G401 (cell line): ENCODE measurements around the gene SETBP1. TPM values are rescaled to one million over a fixed set of nuclear protein-coding genes. Genes with fewer than 3 reads are reported as not detected.

Source experiments
- DNase-seq: peaks from one replicate; pipeline ENCODE4 v3.0.0-alpha.2; 2015; ENCODE audit warnings: low spot score
- in situ Hi-C: cut with HindIII; loops from 2 replicates; pipeline ENCODE4 v1.10.0; 2016; ENCODE audit warnings: low sequenced_read_pairs, mixed read lengths
- total RNA-seq: library from RNA; depleted of rRNA; stranded (reverse); fragments of >200 nt; shearing (Covaris generic); gene quantifications from 2 replicates; pipeline ENCODE4 v1.2.3, GENCODE V29; 2014

Gene SETBP1
- total RNA-seq, 1 experiment from 2014 or later, result not detected

DNA sequence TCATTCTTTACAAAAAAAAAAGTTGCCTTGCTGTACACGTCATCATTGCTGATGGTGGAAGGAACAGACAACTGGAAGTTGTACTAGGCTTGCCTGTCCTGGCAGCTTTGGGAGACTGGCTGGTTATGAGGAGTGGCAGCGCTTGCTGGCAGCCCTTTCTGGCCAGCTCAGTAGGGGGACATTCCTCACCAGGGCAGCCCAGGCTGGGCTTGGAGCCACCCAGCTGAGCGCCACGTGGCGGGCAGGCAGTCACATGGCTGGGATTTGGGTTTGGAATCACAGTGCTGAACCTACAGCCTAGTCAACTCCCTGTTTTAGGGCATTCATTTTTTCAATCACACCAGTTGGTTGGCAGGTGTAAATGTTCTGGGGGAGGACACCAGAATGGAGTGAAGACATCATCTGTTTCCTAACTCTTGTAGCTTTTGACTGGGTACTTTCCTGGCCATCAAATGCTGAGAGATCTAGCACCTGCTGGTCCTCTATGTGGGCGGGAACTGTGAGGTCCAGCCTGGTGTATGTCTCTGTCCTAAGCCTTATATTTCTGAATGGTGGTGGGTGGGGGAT lies 139.3 kb downstream of the SETBP1 start:
- DNase-seq, result peak; percentile 57
- in situ Hi-C loops, result no loop called here

DNA sequence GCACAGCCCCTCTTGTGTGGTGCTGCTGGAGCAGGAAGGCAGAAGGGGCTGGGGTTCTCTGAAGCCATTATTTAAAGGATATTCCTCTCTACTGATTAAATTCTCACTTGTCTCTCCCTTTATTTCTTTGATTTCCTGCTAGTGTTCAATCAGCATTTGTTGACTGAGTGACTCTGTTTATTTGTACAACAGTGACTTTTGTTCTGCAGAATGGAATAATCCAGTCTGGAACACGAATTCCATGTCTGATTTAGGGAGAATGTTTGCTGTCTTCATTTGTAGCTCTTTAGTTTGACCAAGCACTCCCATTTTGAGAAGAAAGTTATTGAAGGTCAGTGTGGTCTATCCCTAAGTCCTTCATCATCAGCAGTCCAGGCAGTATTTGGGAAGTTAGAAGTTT lies 141.2 kb downstream of the SETBP1 start:
- in situ Hi-C loops, result no loop called here
- DNase-seq, result no peak

DNA sequence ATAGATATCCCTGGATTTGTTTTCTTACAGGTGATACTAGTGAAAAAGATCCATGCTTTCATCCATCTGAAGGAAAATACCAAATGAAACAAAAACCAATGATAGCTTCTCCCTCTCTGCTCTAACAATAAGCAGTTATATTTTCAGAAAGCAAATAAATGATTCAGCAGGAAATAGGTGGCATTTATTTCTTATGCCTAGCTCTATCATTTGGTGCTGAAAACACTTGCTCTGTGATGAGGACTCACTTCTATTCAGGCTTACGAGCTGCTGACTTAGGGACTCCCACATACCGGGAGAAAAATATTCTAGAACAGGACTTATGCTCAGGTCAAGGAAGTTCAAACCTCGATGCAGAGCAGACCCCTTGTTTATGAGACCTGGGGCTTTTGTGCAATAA lies 142.6 kb downstream of the SETBP1 start:
- no peak for DNase-seq

DNA sequence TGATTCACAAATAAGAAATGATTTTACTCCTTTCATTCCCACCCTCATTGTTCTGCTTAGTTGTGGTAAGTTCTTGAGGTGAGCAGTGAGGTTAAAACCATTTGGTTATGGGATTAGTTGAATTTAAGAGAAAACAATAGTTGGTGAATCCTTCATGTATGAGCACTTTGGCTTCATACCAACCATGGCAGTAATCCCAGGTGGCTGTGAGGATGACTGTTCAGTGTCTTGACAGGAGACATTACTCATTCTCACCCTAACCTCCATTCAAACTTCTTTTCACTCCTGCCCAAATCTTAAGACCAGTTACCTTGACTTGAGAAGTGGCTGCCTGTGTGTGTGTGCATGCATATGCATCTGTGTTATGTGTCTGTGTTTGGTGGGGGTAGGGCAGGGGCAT lies 143.1 kb downstream of the SETBP1 start:
- in situ Hi-C loops, result no loop called here
- DNase-seq, result peak; percentile 32

More for the DNA sequence above, 142.6 kb downstream of the SETBP1 start:
- in situ Hi-C loops, result no loop called here

DNA sequence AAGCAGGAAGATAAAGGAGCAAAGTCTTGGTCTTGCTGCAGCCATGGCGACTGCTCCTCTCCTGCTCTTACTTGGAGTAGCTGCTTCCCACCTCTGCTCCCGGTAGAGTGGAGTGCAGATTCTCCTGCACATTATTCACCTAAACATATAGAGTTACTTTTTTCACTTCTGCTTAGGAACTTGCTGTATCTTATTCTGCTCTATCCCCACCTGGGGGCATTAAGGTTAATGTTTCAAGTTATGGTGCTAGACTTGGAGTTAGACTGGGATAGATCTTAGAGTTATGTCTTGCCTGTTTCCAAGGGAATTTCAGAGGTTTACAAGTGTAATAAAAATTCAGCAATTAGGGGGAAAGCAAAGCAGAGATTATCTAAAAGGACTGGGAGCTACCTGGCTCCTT lies 144.2 kb downstream of the SETBP1 start:
- DNase-seq, result no peak
- in situ Hi-C loops, result no loop called here

DNA sequence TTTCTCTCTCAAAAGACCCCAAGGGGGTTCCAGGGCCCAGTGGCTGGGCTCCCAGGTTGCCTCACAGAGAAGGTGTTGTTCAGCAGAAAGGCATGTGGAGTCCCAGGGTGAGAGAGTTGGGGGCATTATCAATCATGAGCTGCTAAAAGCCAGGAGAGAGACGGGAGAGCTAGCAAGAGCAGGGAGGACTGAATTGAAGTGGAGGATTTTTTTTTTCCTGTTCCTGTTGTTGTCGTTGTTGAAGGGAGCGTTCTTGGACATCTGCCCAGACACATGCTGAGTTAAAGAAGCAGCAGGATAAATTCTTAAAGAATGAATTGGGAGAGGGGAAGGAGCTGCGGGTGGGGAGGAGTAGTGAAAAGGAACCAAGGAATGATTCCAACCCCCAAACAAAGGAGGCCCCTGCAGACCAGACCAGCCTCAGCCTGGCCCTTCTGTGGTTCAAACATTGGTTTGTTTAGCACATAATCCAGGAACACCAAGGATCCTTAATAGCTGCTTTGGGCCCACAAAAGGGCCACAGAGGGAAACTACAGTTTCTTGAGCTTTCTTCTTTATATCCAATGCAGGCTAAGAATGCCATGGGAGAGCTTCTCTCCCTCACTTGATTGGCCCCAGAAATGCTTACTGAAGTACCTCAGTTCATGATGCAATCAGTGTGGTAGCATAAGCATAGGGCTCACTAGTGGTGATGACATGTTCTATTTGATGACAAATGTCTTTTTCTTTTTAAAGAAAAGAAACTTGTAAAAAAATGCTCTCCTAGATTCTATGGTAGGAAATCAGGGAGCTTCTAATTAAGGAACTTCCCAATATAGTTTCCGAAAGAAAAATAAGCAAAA lies 146.0 kb downstream of the SETBP1 start:
- in situ Hi-C loops, result no loop called here
- peak; percentile 64 for DNase-seq

DNA sequence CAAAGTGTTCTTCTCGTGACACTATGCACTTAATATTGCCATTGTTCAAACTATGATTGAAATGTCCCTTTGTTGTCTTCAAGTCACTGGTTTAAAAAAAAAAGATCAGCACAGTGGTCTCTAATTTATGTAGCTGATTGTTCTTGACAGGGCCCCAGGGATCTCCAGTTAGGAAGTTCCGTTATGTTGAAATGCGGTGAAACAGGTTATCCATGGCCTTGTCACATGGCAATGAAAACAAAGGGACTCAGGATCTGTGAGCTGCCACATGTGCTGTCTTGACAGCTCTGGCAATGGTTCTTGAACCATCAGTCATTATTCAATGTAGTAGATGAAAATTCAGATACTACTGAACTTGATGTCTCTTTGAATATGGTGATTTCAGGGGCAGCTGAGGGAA lies 147.4 kb downstream of the SETBP1 start:
- in situ Hi-C loops, result no loop called here
- DNase-seq, result no peak

DNA sequence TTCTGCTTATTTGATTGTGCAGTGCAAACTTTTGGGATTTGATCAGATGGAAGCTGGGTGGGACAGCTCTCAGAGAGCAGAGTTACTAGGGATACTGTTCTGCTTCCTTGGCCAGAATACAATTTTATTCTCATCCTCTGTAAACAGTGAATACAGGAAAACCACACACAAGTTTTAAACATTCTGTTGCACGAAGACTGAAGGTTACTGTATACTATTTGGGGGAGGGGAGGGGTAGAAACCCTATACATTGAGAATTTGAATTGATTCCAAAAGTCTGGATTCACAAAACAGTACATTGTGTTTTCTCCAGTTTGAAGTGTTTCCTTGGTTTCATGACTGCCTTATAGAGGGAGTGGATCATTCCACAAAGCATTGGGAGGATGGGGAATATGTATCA lies 149.9 kb downstream of the SETBP1 start:
- in situ Hi-C loops, result no loop called here
- no peak for DNase-seq

DNA sequence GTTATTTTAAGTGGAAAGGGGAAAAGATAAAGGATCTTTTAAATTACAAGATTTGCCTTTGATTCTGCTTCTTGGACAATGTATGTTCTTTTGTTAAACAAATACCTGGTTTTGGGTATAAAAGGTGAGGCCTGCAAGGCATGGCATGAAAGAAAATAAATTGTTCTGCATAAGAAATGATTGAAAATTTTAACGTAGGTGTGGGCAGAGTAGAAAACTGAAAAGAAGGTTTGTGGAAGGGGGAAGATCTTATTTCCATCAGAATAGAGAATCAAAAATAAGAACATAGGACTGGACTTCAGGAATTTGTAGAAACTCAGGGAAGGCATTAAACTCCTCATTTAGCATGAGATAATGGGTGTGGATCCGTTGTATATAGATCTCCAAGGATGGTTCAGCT lies 153.1 kb downstream of the SETBP1 start:
- in situ Hi-C loops, result no loop called here
- DNase-seq, result no peak

DNA sequence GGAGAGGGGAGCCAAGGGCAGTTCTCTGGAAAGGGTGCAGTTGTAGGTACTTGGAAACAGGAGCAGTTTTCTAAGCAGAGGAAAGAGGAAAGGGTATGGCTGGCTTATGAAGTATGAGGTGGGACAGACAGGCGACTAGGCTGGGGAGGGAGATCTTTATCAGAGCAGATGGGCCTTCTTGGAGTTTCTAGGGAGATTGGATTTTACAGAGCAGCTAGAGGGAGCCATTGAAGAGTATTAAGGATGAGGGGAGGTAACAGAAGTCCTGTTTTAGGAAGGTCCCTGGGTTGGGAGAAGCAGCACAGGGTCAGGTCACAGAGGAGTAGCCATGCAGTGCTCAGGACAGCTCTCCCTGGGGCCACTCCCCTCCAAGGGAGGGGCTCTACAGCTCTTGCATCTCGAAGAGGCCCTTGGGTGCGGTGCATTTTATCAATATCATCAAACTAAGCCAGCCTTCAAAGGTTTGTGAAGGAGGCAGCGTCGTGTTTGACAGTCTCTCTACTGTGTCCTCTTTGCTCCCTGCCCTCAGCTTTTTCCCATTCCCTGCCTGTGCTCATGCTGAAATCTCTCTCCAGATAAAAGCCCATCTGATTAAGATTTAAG lies 154.3 kb downstream of the SETBP1 start:
- DNase-seq, result no peak
- in situ Hi-C loops, result no loop called here

DNA sequence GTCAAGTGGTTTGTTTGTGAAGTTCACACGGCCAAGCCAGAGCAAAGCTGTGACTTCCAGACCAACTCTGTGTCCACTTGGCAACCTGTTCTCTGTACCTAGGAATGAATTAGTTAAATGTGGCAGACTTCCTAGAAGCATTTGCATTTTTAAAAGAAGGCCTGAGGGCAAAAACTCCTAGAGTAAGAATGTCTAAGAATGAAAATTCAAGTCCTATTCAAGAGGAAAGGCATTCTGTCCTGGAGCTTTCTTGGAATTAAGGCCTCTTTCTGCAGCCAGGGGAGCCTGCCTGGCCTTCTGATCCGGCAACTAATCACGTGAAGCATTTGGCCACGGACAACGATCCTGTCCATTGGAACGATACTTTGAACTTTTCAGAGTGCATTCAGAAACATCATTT lies 155.0 kb downstream of the SETBP1 start:
- DNase-seq, result no peak
- in situ Hi-C loops, result no loop called here

DNA sequence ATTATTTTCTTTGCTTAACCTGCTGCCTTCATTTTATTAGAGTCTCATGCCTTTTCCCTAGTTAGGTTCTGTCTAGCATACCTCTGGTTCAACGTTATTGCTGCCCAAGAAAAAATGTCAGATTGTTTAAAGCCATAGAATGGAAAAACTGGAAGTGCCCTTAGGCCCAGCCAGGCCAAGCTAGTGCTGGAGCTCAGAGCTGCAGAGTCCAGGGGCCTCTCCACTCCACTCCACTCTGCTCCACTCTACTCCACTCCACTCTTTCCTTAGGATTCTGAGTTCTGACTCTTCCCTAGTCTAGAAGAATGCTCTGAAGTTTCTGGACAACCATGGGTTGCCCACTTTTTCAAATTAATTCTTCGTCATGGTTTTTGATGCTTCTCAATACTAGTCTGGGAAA lies 155.6 kb downstream of the SETBP1 start:
- in situ Hi-C loops, result no loop called here
- DNase-seq, result no peak

DNA sequence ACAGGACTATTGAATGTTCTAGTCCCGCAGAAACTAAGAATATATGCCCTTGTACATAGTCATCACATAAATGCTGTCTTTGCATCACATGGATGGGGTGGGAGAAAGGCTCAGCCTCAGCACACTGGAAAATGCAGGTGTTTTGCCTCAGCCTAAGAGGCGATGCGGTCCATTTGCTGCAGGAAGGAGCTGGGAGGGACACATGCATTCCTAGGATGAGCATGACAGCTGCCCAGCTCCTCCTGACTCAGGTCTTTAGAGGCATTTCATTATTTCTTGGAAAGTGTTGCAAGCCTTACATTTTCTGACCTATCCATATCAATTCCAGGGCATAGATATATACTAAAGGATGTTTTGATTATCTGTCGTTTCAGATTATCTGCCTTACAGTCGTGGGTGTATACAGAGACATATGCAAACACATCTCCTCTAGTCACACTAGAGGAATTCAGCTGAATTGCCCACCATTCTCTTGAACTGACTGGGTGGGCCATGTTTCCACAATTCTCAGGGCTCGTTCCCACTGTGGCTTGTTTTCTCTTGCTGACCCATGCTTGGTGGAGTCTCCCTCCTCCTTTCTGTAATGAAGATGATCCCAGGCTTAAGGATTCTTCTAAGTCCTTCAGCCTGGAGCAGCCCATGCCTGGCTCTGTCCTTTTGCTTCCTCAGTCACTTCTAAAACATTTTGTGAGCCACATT lies 156.9 kb downstream of the SETBP1 start:
- in situ Hi-C loops, result no loop called here
- no peak for DNase-seq

DNA sequence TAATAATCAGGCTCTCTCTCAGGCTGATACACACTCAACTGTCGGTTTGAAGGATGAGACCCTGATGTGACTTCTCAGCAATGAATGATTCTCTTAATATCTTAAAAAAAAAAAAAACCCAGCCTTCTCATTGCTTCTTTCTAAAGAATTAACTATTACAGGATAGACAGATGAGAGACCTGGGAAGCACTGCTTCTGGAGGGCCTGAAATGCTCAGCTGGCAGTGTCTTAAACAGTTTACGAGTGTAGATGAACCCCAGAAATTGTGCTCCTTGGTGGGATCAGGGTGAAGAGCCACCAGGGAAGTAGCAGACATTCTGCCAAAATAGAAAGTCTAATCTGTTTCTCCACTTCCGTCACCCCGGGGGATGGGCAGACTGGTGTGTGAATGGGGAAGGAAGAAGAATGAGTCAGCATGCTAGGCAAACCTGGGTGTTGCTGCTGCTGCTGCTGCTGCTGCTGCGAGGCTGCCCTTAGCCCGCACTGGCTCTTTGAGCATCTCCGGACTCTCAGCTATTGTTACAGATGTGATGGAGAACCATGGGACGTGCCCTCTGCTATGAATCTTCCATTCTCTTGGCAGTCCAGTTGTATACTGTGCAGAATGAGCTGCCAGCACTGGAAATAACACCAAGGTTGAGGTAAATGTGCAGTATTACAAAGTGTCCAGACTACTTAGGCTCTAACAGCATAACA lies 158.4 kb downstream of the SETBP1 start:
- in situ Hi-C loops, result no loop called here
- no peak for DNase-seq

DNA sequence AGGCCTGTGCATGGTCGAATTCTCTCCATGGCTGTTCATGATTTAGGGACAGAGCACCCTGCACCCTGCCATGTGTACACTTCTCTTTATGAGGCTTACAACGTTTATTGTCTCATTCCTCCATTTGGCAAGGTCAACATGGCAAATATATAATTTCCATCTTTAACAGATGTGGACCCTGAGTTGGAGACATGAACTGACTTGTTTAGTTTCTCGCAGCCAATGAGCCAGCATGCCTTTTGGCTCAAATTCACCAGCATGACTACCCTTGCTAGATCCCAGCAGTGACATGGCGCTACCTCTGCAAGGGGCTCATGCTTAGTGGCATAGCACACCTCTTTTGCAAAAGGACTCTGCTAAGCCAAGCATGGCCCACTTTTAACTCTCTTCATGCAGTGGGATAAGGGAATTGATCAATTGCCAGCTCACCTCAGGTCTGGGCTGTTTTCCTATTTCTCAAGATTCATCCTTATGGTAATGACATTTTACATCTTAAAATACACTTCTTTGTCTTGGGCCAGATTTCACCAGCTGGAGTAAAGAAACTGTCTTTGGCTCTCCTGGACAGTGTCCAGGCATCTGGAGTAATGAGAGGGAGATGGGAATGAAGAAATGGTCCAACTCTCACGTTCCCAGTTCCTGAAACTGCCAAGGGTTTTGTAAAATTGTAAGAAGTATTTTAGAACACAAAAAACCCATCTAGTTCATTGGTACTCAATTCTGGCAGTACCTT lies 159.5 kb downstream of the SETBP1 start:
- DNase-seq, result no peak
- in situ Hi-C loops, result no loop called here

DNA sequence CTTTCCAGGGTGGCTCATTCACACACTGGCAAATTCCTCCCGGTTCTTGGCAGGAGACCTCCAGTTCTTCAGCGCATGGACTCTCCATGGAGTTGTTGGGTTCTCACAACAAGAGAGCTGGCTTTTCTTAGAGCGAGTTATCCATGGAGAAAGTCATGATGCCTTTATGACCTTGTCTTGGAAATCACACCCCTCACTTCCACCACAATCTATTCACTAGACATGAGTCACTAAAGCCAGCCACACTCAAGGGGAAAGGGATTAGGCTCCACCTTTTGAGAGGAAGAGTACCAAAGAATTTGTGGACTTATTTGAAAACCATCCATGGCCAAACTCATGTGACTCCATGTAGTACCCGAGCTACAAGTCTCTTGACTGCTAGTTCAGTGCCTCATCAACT lies 160.5 kb downstream of the SETBP1 start:
- DNase-seq, result no peak
- in situ Hi-C loops, result no loop called here

DNA sequence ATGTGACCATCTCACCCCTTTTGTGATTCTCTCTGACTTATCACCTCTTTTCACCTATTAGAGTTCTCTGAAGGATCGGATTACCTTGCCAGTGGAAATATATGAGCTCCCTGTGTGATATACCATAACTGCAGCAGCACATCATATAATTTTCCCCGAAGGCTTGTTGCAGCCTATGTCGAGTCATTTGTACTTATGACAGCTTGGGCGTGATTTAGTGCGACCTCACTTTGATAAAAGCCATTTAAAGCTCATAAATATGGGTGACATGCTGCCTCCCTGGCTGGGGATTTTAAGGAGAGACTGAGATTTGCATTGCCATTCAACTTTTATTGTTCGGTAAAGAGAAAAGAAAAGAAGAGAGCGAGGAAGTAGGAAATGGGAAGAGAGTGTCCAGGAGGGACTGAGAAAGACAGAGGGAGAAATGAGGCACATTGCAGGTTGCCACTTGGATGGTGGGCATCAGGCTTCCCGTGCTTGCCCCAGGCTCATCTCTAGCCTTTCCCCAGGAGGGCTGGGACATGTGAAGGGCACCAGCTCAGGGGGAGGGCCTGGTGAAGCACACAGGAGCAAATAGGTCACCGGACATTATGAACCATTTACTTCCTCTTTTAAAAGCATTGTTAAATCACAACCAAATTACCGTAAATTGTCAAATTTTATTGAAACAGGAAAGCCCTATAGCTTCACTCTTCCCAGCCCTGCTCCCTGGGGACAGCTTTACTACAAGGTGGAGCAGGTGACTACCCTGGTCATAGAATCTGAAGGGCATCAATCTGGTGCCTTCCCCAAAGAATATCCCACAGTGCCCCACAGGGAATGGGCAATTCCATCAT lies 161.3 kb downstream of the SETBP1 start:
- in situ Hi-C loops, result no loop called here
- no peak for DNase-seq
